Vagina (tissue), 2 donors: ENCODE data around the gene MID1.

Source experiments
- POLR2A ChIP-seq, 2 donors: fragments of 450-650 bp; IDR thresholded peaks; one replicate each; pipeline ENCODE4 v1.6.1; 2017; ENCODE audit warnings: antibody characterized with exemption in 2 of 2, mild to moderate bottlenecking in 2 of 2, moderate library complexity in 2 of 2
- POLR2AphosphoS5 ChIP-seq, 2 donors: sonication (generic); formaldehyde crosslinking; IDR thresholded peaks; one replicate each; pipeline ENCODE4 v1.9.0; 2017; ENCODE audit warnings: antibody characterized with exemption in 2 of 2, mild to moderate bottlenecking in 2 of 2, low read depth in 1 of 2; ENCODE audit not compliant: insufficient read depth in 1 of 2
- TF ChIP-seq, protein P1 (sequence below), 3 experiments: fragments of 450-650 bp in 2 of 3; fragments of 200-600 bp in 1 of 3; sonication (generic) in 1 of 3; IDR thresholded peaks; one replicate each; pipeline ENCODE4 v1.5.1; 2017 to 2019; ENCODE audit warnings: antibody characterized with exemption in 3 of 3, mild to moderate bottlenecking in 2 of 3, moderate library complexity in 2 of 3

DNA sequence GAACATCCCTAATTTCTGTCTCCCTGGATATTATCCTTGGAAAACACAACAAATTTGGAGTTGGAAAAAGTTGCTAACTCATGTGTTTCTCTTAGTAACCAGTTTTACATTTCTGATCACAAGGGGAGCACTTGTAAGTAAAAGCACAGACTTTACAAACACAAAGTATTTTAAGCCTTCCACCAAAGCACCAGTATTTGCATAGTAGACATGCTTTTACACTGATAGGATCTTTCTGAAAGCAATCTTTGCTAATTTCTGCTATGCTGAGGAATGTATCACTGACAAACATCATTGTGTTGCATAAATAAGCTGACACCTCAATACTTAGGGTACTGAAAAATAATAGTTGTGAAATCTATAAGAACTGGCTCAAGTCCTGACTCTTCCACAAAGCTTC is 100.6 kb downstream of the MID1 start:
- TF ChIP-seq, protein P1, sequence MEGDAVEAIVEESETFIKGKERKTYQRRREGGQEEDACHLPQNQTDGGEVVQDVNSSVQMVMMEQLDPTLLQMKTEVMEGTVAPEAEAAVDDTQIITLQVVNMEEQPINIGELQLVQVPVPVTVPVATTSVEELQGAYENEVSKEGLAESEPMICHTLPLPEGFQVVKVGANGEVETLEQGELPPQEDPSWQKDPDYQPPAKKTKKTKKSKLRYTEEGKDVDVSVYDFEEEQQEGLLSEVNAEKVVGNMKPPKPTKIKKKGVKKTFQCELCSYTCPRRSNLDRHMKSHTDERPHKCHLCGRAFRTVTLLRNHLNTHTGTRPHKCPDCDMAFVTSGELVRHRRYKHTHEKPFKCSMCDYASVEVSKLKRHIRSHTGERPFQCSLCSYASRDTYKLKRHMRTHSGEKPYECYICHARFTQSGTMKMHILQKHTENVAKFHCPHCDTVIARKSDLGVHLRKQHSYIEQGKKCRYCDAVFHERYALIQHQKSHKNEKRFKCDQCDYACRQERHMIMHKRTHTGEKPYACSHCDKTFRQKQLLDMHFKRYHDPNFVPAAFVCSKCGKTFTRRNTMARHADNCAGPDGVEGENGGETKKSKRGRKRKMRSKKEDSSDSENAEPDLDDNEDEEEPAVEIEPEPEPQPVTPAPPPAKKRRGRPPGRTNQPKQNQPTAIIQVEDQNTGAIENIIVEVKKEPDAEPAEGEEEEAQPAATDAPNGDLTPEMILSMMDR (IDR thresholded peaks at IDR 0.05) = no peak
- TF ChIP-seq POLR2AphosphoS5 (IDR thresholded peaks at IDR 0.05; ENCODE audit: insufficient read depth in 1 of 2, low read depth in 1 of 2) (no peak), POLR2A (IDR thresholded peaks at IDR 0.05) (no peak)
